ENCODE measurements around the gene KRTAP4-2.

DNA sequence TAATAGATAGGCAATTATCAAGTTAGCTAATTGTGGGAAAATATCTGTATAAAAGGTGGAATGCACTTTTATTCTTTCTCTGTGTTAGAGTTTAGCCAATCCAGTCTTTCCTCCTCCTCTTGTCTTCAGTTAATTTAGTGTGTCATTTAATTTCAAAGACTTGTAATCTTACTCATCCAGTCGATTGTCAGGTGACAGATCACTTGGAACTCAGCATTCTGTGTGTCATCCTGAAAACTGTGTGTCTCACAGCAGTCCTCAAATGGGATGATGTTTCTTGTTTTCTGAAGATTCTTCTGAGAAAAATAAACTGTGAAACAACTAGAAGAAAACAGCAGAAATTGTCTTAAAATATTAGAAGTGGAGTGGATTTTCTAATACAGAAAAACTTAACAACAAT, 7.0 kb upstream of the KRTAP4-2 start:
- TF ChIP-seq EZH2 (IDR thresholded peaks at IDR 0.05) = no peak
- no peak for TF ChIP-seq POLR2AphosphoS5 (IDR thresholded peaks at IDR 0.05; ENCODE audit: borderline replicate concordance, low read depth, low read length)

All from SK-N-MC (cell line).